HL-60/S4 treated with retinoic acid at 250 ng/mL for 4 days and 3 days (cell line): ENCODE data around the gene E2F2.

Experiments used
- in situ Hi-C: fragments of 300-500 bp; cut with MboI; formaldehyde crosslinking; loops from 2 replicates; pipeline ENCODE4 v1.7.0; 2022; ENCODE audit warnings: low sequenced_read_pairs

E2F2 gene

GRCh38 chr1:23492132-23492720, 38.8 kb downstream of the E2F2 start:
- in situ Hi-C loops: no loop called here

DNA sequence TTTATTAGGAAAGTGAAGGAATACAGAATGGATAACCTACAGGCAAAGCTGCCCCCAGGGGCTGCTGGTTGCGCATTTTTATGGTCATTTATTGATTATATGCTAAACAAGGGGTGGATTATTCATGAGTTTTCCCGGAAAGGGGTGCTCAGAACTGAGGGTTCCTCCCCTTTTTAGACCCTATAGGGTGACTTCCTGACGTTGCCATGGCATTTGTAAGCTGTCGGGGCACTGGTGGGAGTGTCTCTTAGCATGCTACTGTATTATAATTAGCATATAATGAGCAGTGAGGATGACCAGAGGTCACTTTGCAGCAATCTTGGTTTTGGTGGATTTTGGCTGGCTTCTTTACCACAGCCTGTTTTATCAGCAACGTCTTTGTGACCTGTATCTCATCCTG, 41.2 kb downstream of the E2F2 start:
- in situ Hi-C loops: no loop called here

DNA sequence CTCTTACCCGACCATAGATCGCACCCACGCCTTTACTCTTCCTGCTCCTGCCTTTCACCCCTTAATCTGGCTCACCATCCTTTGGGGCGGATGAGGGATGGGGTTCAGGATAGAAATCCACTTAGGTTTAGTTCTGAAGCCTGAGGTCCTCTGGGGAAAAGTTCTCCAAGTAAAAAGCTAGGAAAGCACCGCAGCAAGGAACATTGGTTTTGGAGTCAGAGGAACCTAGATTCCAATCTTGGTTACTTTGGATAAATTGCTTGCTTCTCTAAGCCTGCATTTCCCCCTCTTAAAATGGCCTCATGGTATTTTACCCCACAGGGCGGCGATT, 46.1 kb downstream of the E2F2 start:
- in situ Hi-C loops: no loop called here

- in situ Hi-C loops: no loop called here
Measured at GRCh38 chr1:23484253-23485001, 46.6 kb downstream of the E2F2 start.

DNA sequence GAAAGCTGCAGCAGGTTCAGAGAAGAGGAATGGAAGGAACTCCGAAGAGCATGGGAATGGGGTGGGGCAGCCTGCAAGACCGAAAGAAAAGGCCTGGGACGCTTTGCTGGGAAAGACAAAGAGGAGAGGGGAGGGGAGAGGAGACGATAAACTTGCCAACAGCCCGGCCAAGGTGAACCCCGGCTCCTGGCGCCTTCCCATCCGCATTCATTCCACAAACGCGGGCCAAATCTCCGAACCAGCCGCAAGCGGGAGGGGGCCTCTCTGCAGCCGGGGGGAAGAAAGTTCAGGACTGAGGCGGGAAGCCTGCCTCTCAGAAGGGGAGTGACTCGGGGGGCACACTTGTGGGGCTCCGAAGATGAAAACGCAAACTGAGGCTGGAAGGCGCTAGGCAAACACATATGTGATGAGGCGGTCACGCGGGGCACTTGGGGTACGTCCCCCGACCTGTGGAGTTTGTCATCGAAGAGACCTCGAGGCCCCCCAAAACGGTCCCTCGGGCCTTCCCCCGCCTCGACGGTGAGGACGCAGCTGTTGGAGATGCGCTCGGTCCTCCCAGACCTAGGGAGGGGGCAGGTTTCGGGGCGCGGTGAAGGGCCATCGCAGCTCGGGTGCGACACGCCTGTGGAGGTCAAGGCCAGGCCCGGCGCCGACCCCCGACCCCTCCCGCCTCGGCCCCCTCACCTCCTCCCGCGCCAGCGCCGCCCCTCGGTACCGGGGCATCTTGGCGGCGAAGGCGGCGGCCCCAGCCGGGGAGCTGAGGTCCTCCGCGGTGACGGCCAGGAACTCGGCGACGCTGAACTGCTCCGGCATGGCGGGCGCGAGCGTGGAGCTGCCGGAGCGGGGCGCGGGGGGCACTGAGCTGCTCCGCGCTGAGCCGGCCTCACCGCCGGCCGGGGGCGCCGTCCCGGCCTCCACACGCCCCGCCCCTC, 47.4 kb downstream of the E2F2 start, which contains the start of gene ASAP3:
Gene ASAP3, minus strand, starts transcription at position 859 of the 932 bp plus-strand sequence. Its CDS starts 46 bp downstream, at position 813.
- in situ Hi-C loops: no loop called here

DNA sequence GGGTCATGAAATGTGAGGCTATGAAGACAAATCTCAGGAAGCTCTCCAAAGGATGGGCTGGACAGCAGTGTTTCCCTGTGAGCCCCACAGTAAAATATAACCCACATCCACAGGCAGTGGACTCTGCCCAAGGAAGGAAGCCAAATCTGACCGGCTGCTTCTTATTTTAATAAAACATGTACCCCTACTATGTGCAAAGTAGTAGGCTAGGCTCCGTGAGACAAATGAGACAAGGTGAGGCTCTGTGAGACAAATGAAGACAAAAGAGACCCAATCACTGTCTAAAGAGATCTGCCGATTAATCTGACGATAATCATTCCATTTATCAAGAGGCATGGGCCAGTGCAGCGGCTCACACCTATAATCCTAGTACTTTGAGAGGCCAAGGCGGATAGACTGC, 49.1 kb downstream of the E2F2 start:
- in situ Hi-C loops: no loop called here

GRCh38 chr1:23481026-23481597, 49.9 kb downstream of the E2F2 start:
- in situ Hi-C loops: no loop called here

DNA sequence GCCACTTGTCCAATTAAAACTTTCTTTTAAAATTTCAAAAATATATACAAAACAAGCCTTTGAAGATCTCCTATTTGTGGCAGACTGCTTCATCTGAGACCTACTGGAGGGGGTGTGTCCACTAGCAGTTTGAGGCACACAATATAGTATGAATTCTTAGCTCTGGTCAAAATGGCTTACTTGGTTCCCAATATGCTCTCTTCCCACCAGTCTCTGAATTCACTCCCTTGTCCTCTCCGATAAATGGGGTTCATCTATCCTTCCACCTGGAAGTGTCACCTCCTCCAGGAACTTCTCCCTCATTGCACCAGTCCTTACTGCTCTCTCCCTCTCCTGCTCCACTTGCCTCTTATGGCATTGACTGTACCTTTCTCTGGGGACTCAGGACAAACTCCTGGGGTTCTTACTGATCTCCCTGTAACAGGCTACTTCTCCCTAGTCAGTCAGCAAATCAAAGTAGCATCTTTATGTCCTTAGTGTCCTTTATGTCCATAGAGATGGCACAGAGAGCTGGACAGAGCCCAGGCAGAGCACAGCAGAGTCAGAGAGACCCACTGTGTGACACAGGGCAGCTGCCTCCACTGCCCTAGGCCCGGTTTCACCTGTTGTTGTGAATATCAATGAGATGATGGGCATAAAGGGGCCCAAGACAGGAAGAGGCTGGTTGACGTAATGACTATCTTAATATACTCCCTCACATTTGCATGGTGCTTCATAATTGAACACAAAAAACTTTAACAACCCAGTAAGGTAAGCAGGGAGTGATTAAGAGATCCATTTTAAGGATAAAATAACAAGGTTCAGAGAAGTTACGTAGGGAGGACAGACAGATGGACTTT, 50.6 kb downstream of the E2F2 start:
- in situ Hi-C loops: no loop called here

DNA sequence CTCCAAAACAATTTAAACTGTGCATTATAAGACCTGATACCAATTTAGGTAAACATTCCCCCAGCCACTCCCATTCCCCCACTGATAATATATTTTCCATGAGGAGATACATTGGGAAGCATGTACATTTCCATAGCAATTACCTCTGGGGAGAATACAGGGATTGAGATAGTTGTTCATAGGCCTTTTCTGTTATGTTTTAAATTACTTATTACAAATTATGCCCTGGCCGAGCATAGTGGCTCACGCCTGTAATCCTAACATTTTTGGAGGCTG, 51.4 kb downstream of the E2F2 start:
- in situ Hi-C loops: no loop called here

DNA sequence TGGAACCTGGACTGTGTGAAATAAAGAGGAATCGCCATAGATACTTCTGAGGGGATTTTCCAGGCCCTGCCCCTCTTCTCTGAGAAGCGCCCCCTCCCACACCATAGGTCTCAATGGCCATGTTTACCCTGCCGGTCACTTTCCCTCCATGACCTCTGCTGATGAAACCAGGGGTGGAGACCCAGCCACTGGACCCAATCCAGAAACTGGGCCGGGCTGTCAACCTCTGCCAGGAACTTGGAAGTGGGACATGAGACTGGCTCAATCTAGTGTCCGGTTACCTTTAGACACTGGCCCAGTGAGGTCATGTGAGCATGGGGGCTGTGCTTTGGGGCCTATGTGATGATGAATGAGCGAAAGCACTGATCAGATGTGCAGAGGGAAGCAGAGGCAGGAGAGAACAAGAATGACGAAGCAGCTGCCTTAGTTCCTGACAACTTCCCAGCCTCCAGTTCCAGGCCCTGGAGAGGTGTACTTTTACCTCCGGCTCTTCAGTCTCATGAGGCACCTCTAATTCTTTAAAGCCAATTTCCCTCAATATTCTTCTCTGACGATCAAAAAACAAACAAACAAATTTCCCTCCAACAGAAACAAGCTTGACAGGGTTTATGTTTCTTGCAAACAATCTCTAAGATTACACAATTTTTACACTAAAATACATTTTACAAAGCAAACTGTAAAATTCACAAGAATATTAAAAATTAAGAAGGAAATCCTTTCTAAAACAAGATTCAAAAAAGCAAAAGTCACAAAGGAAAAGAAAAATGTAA, 52.0 kb downstream of the E2F2 start:
- in situ Hi-C loops: no loop called here

- in situ Hi-C loops: no loop called here
Measured at GRCh38 chr1:23477359-23478144, 53.5 kb downstream of the E2F2 start.

DNA sequence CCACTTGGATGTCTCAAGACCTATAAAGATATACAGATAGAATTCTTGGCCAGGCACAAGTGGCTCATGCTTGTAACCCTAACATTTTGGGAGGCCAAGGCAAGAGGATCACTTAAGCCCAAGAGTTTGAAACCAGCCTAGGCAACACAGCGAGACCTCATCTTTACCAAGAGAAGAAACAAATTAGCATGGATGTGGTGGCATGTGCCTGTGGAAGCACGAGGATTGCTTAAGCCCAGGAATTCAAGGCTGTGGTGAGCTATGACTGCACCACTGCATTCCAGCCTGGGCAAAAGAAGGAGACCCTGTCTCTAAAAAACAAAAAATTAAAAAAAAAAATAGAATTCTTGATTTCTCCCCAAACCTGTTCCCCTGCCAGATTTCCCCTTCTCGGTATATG, 55.4 kb downstream of the E2F2 start:
- in situ Hi-C loops: no loop called here

GRCh38 chr1:23475134-23475628, 55.9 kb downstream of the E2F2 start:
- in situ Hi-C loops: no loop called here

DNA sequence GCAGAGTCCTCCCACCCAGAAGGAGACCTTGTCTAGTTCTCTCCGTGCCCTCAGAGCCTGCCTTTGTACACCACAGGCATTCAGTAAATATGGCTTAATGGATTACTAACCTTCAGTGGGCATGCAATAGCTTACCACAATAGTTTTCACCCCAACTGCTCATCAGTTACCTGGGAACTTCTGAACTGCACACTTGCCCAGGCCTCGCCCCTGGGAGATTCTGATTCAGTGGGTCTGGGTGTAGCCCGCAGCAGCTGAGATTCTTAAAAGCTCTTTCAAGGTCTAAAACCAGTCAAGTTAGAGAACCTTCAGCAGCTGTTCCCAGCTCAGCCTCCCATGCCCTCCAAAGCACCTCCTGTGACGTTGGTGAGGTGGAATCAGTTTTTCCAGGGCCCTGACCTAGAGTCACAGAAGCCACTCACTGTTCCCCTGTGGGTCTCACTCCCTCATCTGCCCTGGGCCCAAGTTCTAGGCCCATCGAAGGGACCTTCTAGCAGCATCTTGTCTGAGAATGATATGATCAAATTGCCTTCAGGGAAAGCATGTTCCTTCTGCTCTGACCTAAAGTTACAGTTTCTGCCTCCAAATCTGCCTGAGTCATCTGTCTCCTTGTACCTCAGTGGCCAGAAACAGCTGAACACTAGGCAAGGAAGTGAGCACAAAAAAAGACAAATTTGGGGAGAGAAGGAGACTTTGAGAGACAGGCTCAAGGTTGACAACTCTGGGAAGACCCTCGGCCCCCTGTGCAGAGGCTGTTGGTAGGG, 57.8 kb downstream of the E2F2 start:
- in situ Hi-C loops: no loop called here

DNA sequence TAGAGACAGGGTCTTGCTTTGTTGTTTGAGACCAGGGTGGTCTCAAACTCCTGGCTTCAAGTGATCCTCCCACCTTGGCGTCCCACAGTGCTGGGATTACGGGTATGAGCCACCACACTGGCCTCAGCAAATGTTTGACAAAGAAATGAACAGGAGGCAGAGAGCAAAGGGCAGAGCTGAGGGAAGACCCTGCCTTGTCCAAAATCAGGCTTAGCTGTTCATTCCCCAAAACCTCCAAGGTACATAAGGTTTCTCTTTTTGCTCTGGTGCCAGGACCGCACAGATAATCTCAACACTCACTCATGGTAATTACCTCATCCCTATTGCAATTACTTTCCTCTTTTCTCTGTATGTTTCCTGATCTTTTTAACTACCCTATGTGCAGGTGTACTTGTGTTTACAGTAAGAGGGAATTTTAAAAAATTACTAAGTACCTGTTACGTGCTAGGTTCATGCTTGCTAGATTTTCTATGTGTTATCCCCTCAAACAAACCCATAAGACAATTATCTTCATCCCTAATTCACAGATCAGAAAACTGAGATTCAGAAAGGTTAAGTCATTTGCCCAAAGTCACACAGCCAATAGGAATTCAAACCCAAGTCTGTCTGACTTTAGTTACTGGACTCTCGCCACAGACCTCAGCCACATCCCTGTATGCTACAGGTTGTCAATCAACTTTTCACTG, 58.5 kb downstream of the E2F2 start:
- in situ Hi-C loops: no loop called here

GRCh38 chr1:23471473-23472075, 59.5 kb downstream of the E2F2 start:
- in situ Hi-C loops: no loop called here
